A673 (cell line): ENCODE data around the gene CHRNE.
"Not testable (repeated sequence)": the region's sequence is repeated elsewhere in the genome, so short reads cannot be mapped to it uniquely, and the experiment has no call there.

ENCODE experiments used
- EZH2 ChIP-seq: fragments of 200-600 bp; sonication (generic); IDR thresholded peaks from 2 replicates; pipeline ENCODE4 v1.6.1; 2017; ENCODE audit warnings: borderline replicate concordance, low read depth, mild to moderate bottlenecking, mixed read lengths, antibody characterized with exemption, low read length; ENCODE audit not compliant: poor library complexity, severe bottlenecking
- TF ChIP-seq, protein P1 (sequence below): fragments of 300-800, 200-600 bp; sonication (generic); conservative IDR thresholded peaks from 2 replicates; pipeline ENCODE4 v1.5.1; 2017; ENCODE audit warnings: low read depth, mild to moderate bottlenecking, antibody characterized with exemption, low read length, moderate library complexity, mixed read lengths

DNA sequence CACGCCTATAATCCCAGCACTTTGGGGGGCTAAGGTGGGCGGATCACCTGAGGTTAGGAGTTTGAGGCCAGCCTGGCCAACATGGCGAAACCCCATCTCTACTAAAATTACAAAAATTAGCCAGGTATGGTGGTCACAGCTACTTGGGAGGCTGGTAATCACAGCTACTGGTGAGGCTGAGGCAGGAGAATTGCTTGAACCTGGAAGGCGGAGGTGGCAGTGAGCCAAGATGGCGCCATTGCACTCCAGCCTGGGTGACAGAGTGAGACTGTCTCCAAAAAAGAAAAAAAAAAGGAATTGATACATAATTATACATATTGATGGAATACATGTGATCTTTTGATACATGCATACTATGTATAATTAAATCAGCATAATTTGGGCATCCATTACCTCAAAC lies 35.4 kb downstream of the CHRNE start:
- TF ChIP-seq, protein P1, sequence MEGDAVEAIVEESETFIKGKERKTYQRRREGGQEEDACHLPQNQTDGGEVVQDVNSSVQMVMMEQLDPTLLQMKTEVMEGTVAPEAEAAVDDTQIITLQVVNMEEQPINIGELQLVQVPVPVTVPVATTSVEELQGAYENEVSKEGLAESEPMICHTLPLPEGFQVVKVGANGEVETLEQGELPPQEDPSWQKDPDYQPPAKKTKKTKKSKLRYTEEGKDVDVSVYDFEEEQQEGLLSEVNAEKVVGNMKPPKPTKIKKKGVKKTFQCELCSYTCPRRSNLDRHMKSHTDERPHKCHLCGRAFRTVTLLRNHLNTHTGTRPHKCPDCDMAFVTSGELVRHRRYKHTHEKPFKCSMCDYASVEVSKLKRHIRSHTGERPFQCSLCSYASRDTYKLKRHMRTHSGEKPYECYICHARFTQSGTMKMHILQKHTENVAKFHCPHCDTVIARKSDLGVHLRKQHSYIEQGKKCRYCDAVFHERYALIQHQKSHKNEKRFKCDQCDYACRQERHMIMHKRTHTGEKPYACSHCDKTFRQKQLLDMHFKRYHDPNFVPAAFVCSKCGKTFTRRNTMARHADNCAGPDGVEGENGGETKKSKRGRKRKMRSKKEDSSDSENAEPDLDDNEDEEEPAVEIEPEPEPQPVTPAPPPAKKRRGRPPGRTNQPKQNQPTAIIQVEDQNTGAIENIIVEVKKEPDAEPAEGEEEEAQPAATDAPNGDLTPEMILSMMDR, result not testable (repeated sequence)
- TF ChIP-seq EZH2, result not testable (repeated sequence)
